ENCODE data around the gene ZFP69B.

The ZFP69B gene

GRCh38 chr1:40449684-40450494, at the start of gene ZFP69B:
Gene ZFP69B (plus strand): TSS chr1:40450476. CDS start chr1:40450962, 486 bp downstream.
- peak; percentile 95 for DNase-seq

GRCh38 chr1:40401473-40402201, 48.6 kb upstream of the ZFP69B start:
- no peak for DNase-seq

GRCh38 chr1:40404670-40405462, 45.4 kb upstream of the ZFP69B start:
- no peak for DNase-seq

GRCh38 chr1:40405812-40406211, 44.5 kb upstream of the ZFP69B start:
- no peak for DNase-seq

GRCh38 chr1:40407453-40407852, 42.8 kb upstream of the ZFP69B start:
- no peak for DNase-seq

- no peak for DNase-seq
Measured at GRCh38 chr1:40409467-40409866, 40.8 kb upstream of the ZFP69B start.

- no peak for DNase-seq
Measured at GRCh38 chr1:40411294-40411693, 39.0 kb upstream of the ZFP69B start.

GRCh38 chr1:40411843-40412242, 38.4 kb upstream of the ZFP69B start:
- DNase-seq, result no peak

- DNase-seq, result no peak
Measured at GRCh38 chr1:40413527-40414252, 36.6 kb upstream of the ZFP69B start.

GRCh38 chr1:40414331-40414730, 35.9 kb upstream of the ZFP69B start:
- no peak for DNase-seq

- DNase-seq, result no peak
Measured at GRCh38 chr1:40416709-40417108, 33.6 kb upstream of the ZFP69B start.

GRCh38 chr1:40421431-40422384, 28.6 kb upstream of the ZFP69B start:
- DNase-seq, result no peak

GRCh38 chr1:40422630-40423263, 27.5 kb upstream of the ZFP69B start:
- no peak for DNase-seq

GRCh38 chr1:40423264-40423642, 27.0 kb upstream of the ZFP69B start:
- no peak for DNase-seq

GRCh38 chr1:40423951-40424618, 26.2 kb upstream of the ZFP69B start:
- no peak for DNase-seq

GRCh38 chr1:40425198-40425597, 25.1 kb upstream of the ZFP69B start:
- no peak for DNase-seq

- no peak for DNase-seq
Measured at GRCh38 chr1:40431385-40431784, 18.9 kb upstream of the ZFP69B start.

- no peak for DNase-seq
Measured at GRCh38 chr1:40432644-40433390, 17.5 kb upstream of the ZFP69B start.

- no peak for DNase-seq
Measured at GRCh38 chr1:40435471-40435870, 14.8 kb upstream of the ZFP69B start.

GRCh38 chr1:40435876-40436275, 14.4 kb upstream of the ZFP69B start:
- no peak for DNase-seq
